Panc1 (cell line): ENCODE results near the gene LARP4B. TPM values are rescaled to one million over a fixed set of nuclear protein-coding genes. Genes with fewer than 3 reads are reported as not detected.

Source experiments
- ATAC-seq: fragments of 200-7000 bp; cut with Tn5 transposase; 2 replicates; pipeline ENCODE4 v1.9.1; 2020; ENCODE audit warnings: mild to moderate bottlenecking, moderate library complexity
- BruUV-seq: library from RNA; stranded (reverse); fragments of 400-500 nt; replicated peaks from 2 replicates; lab custom pipeline; 2021; lab: Mats Ljungman, UMichigan
- CTCF ChIA-PET: fragments of 300-600 bp; sonication (Branson Sonifier 250); formaldehyde crosslinking; loops from one replicate; lab custom pipeline; 2022; ENCODE audit warnings: antibody characterized with exemption; lab: Charles Lee
- POLR2A ChIA-PET: fragments of 300-600 bp; sonication (Branson Sonifier 250); formaldehyde crosslinking; loops from one replicate; lab custom pipeline; 2022; ENCODE audit warnings: antibody characterized with exemption; lab: Charles Lee
- DNase-seq: peaks from one replicate; pipeline ENCODE4 v3.0.0-alpha.2; 2010; ENCODE audit warnings: low read depth, low spot score
- H3K27ac ChIP-seq: 2 replicates; pipeline ENCODE4 v1.5.1; 2011; ENCODE audit warnings: mild to moderate bottlenecking, low read length, inconsistent platforms
- H3K27me3 ChIP-seq: fragments of 200-500 bp; sonication (Bioruptor generic); 2 replicates; pipeline ENCODE4 v1.6.0; 2014; ENCODE audit warnings: low read length, inconsistent platforms; ENCODE audit not compliant: control insufficient read depth, insufficient read depth
- H3K36me3 ChIP-seq: fragments of 200-500 bp; sonication (Bioruptor generic); 2 replicates; pipeline ENCODE4 v1.5.1; 2014; ENCODE audit warnings: inconsistent platforms, mild to moderate bottlenecking, low read length, moderate library complexity; ENCODE audit not compliant: control insufficient read depth, insufficient read depth
- H3K4me1 ChIP-seq: 2 replicates; pipeline ENCODE4 v1.5.1; 2011; ENCODE audit warnings: inconsistent platforms, mild to moderate bottlenecking, low read length, moderate library complexity; ENCODE audit not compliant: control insufficient read depth, insufficient read depth
- H3K4me3 ChIP-seq, 2 experiments: 2 replicates each; pipeline ENCODE4 v1.5.1; 2011 to 2012; ENCODE audit warnings: low read depth in 2 of 2, low read length in 2 of 2, mild to moderate bottlenecking in 2 of 2, inconsistent platforms in 1 of 2, moderate library complexity in 1 of 2
- H3K9me3 ChIP-seq: fragments of 200-500 bp; sonication (Bioruptor generic); 2 replicates; pipeline ENCODE4 v1.5.1; 2014; ENCODE audit warnings: low read depth, mild to moderate bottlenecking, inconsistent platforms, low read length, moderate library complexity; ENCODE audit not compliant: control insufficient read depth, insufficient read depth
- CTCF ChIP-seq: fragments of 450-650 bp; IDR thresholded peaks from 2 replicates; pipeline ENCODE4 v1.5.1; 2017; ENCODE audit warnings: mild to moderate bottlenecking
- POLR2AphosphoS5 ChIP-seq: IDR thresholded peaks from 2 replicates; pipeline ENCODE4 v1.6.1; 2012; ENCODE audit warnings: mild to moderate bottlenecking, low read depth, low read length, moderate library complexity
- SIN3A ChIP-seq: IDR thresholded peaks from 2 replicates; pipeline ENCODE4 v1.6.1; 2012; ENCODE audit warnings: low read depth, mild to moderate bottlenecking, low read length, moderate library complexity, borderline replicate concordance; ENCODE audit not compliant: insufficient read depth
- TCF7L2 ChIP-seq: IDR thresholded peaks from 2 replicates; pipeline ENCODE4 v1.6.1; 2011; ENCODE audit warnings: mild to moderate bottlenecking, low read depth, low read length, inconsistent platforms
- in situ Hi-C: cut with HindIII; loops from 2 replicates; pipeline ENCODE4 v1.10.0; 2016; ENCODE audit warnings: low sequenced_read_pairs, low pct_unique_long_range_greater_than_20kb
- intact Hi-C: fragments of 100-400 bp; cut with micrococcal nuclease; formaldehyde crosslinking; loops from one replicate; pipeline ENCODE4 v1.10.0; 2022; ENCODE audit not compliant: unreplicated experiment
- total RNA-seq: library from RNA; stranded (reverse); gene quantifications from one replicate; pipeline ENCODE4 v1.2.1, GENCODE V29; 2021; ENCODE audit not compliant: unreplicated experiment
- TF ChIP-seq, protein P1 (sequence below), 2 experiments: IDR thresholded peaks; 2 replicates each; pipeline ENCODE4 v1.6.1; 2011 to 2012; ENCODE audit warnings: low read depth in 2 of 2, control low read depth in 1 of 2, low read length in 1 of 2, mild to moderate bottlenecking in 1 of 2, moderate library complexity in 1 of 2; ENCODE audit not compliant: insufficient read depth in 1 of 2

LARP4B gene
- total RNA-seq, 1 experiment from 2014 or later: 87.0 TPM

DNA sequence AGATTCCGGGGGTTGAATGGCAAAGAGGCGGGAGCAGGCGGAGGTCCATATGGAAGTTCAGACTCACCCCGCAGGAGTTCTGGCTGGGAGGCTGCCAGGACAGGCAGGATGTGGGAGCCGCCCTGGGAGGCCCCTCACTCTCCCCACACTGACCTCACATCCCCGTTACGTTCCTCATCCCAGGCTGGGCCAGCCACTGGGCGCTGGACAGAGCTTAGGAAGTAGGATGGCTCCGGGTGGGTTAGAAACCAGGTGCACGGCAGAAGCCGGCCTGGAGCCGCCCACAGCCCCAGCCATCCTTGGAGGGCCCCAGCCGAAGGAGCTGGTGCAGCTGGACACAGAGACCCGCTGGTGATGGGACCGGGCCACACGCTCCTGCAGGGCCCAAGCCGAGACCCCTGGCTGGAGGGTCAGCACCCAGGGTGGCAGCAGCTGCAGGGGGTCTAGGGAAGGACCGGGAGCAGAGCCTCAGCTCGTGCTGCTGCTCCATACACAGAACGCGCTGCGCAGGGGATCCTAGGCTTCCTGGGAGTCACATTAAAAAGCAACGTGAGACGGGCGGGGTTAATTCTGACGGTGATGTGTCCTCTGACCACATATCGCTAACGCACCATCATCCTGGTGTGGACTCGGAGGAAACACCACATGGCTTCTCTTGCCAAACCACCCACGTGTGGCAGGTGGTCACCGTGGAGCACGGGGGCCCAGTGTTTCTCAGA, 143.4 kb downstream of the LARP4B start:
- ChIA-PET POLR2A (no interaction called here), CTCF (interaction anchor here (1.4 kb wide), 1 partner anchor 277 kb away, joined by 5 read pairs; no protein-coding TSS in a partner anchor)
- no peak overlapping the region for H3K4me3 ChIP-seq
- no peak for TF ChIP-seq CTCF
- no peak for TF ChIP-seq TCF7L2
- intact Hi-C loops: loop anchor here (5.0 to 10.0 kb wide), 2 partner anchors 93 to 276 kb away; no protein-coding TSS in a partner anchor
- in situ Hi-C loops: no loop called here
- H3K4me1 ChIP-seq: no peaks in the 10 kb centered on the region; the same call in 1 of the 2 replicates
- no peak for DNase-seq
- no TSS peak for BruUV-seq
- H3K27me3 ChIP-seq: no peaks in the 10 kb centered on the region
- no peaks in the 10 kb centered on the region for H3K9me3 ChIP-seq
- no peak overlapping the region for H3K27ac ChIP-seq
- no peaks in the 10 kb centered on the region for H3K36me3 ChIP-seq
- no peak for ATAC-seq

- no peak for ATAC-seq
- intact Hi-C loops (loop anchor here (5.0 to 10.0 kb wide), 2 partner anchors 92 to 275 kb away; no protein-coding TSS in a partner anchor), in situ Hi-C loops (no loop called here)
- ChIA-PET POLR2A (no interaction called here), CTCF (no interaction called here)
- BruUV-seq: no TSS peak
- Histone ChIP-seq H3K27ac (no peak overlapping the region), H3K9me3 (no peaks in the 10 kb centered on the region), H3K27me3 (no peaks in the 10 kb centered on the region), H3K4me1 (no peaks in the 10 kb centered on the region; the same call in 1 of the 2 replicates), H3K4me3 (no peak overlapping the region), H3K36me3 (no peaks in the 10 kb centered on the region)
- no peak for DNase-seq
- TF ChIP-seq, protein P1, sequence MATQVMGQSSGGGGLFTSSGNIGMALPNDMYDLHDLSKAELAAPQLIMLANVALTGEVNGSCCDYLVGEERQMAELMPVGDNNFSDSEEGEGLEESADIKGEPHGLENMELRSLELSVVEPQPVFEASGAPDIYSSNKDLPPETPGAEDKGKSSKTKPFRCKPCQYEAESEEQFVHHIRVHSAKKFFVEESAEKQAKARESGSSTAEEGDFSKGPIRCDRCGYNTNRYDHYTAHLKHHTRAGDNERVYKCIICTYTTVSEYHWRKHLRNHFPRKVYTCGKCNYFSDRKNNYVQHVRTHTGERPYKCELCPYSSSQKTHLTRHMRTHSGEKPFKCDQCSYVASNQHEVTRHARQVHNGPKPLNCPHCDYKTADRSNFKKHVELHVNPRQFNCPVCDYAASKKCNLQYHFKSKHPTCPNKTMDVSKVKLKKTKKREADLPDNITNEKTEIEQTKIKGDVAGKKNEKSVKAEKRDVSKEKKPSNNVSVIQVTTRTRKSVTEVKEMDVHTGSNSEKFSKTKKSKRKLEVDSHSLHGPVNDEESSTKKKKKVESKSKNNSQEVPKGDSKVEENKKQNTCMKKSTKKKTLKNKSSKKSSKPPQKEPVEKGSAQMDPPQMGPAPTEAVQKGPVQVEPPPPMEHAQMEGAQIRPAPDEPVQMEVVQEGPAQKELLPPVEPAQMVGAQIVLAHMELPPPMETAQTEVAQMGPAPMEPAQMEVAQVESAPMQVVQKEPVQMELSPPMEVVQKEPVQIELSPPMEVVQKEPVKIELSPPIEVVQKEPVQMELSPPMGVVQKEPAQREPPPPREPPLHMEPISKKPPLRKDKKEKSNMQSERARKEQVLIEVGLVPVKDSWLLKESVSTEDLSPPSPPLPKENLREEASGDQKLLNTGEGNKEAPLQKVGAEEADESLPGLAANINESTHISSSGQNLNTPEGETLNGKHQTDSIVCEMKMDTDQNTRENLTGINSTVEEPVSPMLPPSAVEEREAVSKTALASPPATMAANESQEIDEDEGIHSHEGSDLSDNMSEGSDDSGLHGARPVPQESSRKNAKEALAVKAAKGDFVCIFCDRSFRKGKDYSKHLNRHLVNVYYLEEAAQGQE (IDR thresholded peaks at IDR 0.05; ENCODE audit: insufficient read depth in 1 of 2, low read depth in 2 of 2, low read length in 1 of 2): no peak
- no peak for TF ChIP-seq SIN3A
- no peak for TF ChIP-seq POLR2AphosphoS5
- no peak for TF ChIP-seq TCF7L2
- TF ChIP-seq CTCF: no peak
Measured at GRCh38 chr10:786633-787474, 144.7 kb downstream of the LARP4B start.
